HS-27A (cell line): ENCODE results near the gene VWA5B2.
"Not testable (repeated sequence)": the region's sequence is repeated elsewhere in the genome, so short reads cannot be mapped to it uniquely, and the experiment has no call there.

Experiments used
- DNase-seq: peaks from one replicate; pipeline ENCODE4 v3.0.0-alpha.2; 2012; ENCODE audit warnings: low read depth, missing footprints

VWA5B2 gene

GRCh38 chr3:184241447-184242296, 12.3 kb downstream of the VWA5B2 start:
- DNase-seq = no peak

- DNase-seq = no peak
These were observed 12.9 kb downstream of the VWA5B2 start for GRCh38 chr3:184242297-184242685.

- peak; percentile 59 for DNase-seq
These were observed 19.3 kb downstream of the VWA5B2 start, which contains the start of gene ALG3 for GRCh38 chr3:184248454-184249411. TSS of gene ALG3 (minus strand) at chr3:184248962. CDS start at chr3:184248940, 22 bp downstream.

- peak; percentile 92 for DNase-seq
These were observed 20.2 kb downstream of the VWA5B2 start, which contains the start of gene EEF1AKMT4 for GRCh38 chr3:184249412-184250166. TSS of gene EEF1AKMT4 (plus strand) at chr3:184249672. CDS start at chr3:184249695, 23 bp downstream.

DNA sequence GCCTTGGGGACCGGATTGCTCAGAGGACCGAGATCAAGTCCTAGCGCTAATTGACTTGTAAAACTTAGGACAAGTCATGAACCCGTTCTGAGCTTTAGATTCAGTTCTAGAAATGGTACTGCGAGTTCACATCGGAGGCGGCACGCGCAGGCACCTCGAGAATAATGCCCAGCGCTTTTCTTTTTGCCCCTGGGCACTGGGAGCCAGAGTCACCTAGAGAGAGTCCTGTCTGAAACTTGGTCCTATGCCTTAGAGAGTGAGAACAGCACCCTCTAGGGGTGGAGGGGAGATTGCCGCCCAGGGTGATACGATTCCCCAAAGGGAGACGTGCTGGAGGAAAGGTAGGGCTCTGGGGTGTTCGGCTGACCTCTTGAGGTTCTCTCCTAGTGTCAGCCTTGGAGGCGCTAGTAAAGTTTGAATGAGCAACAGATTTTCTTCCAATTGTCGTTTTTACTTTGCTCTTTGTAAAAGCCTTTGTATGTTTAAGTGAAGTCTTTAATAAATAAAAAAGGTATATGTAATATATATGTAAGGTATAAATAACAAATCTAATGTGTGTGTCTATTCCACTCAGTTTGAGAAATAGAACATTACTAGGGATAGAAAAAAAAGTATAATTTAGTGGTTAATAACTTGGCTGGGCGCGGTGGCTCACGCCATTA, 20.9 kb downstream of the VWA5B2 start:
- peak; percentile 87 for DNase-seq

DNA sequence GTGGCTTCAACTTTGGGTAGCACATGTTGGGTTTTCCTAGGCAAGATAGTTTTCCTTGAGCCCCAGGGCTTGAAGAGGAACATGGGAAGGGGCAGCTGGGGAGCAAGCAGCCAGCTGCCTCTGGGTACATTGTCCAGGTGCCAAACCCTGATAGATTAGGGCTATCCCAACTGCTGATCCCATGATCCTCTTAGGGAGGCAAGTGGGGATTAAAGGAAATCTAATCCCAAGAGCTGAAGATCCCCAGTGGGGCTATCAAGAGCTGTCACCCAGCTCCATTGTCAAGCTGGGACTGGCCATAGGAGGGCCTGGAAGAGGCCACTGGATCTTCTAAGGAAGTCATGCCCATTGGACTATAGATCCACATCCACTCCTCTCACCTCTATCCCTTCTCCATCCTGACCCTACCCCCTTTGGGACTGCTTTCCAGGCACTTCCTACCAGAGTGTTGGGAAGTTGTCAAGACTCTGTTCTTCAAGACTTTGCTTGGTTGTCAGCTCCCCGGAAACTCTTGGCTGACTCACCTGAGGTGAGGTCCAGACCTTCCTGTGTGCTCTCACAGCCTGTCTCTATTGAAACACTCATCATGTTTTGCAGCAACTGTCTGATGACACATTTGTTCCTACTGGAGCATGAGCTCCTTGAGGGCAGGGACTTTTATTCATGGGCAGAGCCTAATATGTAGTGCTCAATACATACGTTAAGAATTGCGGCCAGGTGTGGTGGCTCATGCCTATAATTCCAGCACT, 26.1 kb downstream of the VWA5B2 start:
- no peak for DNase-seq

GRCh38 chr3:184257083-184257915, 27.9 kb downstream of the VWA5B2 start:
- no peak for DNase-seq

DNA sequence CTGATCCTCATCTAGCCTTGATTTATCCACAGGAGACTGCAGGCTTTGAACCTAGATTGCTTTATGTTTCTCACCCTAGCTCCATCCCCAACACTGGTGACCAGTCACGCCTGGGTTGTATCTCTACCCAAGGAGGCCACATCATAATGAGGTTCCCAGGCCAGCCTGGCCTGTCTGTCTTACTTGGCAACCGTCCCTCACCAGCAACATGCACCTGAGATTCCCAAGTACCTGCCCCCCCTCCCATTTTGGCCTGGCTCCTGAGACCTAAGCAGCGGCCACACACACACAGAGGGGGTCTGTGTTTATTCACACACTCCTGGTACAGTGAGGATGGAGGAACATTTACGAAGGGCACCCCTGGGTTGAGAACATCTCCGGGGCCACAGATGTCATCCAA, 29.5 kb downstream of the VWA5B2 start:
- DNase-seq = no peak

GRCh38 chr3:184259396-184259877, 30.1 kb downstream of the VWA5B2 start:
- no peak for DNase-seq

- DNase-seq = no peak
These were observed 30.7 kb downstream of the VWA5B2 start for GRCh38 chr3:184259878-184260723.

DNA sequence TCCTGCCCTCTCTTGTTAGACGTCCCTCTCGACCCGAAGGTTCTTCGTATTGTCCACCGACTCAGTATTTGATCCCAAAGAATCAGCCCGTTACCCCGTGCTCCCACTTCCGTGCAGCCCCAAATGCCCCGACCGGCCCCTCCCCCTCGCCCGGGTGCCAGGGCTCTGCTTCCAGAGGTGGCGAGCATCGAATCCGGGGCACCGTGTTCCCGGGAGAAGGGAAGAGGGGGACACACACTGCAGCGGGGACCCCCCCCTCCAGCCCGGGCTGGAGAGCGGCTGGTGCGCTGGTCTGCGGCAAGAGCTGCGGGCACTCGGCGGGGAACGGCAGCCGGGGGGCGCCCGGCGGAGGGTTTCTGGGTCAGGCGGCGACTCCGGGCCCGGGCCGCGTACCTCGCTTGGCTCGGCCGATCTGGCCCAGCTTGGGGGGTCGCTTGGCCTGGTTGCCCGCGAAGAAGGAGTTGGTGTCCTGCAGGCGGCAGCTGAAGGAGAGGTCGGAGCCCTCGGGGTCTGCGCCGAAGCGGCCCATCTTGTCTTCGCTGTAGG, 31.4 kb downstream of the VWA5B2 start:
- DNase-seq = no peak

DNA sequence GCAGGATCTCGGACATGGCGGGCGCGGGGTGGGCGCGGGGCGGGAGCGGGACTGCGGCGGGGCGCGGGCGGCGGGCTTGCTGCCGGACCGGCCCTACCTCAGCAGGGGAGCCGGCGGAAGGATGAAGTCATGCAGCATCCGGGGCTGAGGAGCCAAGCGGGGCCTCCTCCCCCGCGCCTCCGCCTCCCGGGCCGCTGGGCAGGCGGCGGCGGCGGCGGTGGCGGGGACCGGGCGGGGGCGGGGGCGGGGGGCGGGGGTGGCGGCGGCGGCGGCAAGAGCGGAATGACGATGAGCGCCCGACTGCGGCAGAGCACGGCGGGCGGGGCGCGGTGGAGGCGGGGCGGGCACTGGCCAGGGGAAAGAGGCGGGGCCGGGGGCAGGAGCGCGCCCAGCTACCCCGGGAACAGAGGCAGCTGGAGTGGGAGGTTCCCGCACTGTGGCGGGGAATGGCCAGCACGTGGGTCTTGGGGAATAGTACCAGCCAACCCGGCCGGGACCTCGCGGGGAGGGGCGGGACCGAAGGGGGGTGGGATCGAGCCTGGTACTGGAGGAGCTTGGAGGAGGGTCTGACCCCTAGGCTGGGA, 32.0 kb downstream of the VWA5B2 start, which contains the start of gene CAMK2N2:
TSS of gene CAMK2N2 (minus strand) at position 284 of the 584 bp plus-strand sequence. CDS start at position 16, 268 bp downstream.
- DNase-seq = peak; percentile 62

- no peak for DNase-seq
These were observed 32.7 kb downstream of the VWA5B2 start for GRCh38 chr3:184261854-184262763.

- DNase-seq = no peak
These were observed 33.4 kb downstream of the VWA5B2 start for GRCh38 chr3:184262764-184263179.

DNA sequence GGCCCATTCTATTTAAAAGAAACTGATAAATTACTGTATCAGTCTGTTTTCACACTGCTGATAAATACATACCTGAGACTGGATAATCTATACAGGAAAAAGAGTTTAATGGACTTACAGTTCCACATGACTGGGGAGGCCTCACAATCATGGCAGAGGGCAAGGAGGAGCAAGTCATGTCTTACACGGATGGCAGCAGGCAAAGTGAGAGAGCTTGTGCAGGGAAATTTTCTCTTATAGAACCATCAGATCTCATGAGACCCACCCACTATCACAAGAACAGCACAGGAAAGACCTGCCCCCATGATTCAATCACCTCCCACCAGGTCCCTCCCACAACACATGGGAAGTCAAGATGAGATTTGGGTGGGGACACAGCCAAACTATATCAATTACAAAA, 37.9 kb downstream of the VWA5B2 start:
- not testable (repeated sequence) for DNase-seq

DNA sequence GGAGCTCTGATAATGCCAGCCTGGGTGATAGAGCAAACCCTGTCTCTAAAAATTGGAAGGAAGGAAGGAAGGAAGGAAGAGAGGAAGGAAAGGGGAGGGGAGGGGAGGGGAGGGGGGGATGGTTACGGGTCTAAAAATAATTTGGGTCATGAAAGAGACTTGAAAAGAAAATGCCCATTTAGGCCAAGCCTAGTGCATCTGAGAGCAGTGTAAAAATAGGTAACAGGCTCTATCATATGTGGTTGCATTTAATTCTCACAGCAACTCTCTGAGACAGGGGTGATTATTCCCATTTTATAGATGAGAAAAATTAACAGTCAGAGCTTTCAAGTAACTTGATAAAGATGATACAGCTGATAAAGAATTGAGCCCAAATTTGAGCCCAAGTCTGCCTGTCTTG, 42.9 kb downstream of the VWA5B2 start:
- DNase-seq = no peak

- no peak for DNase-seq
These were observed 46.0 kb downstream of the VWA5B2 start for GRCh38 chr3:184275381-184275701.
